ENCODE measurements around the gene ZHX3.
A peak's percentile ranks its signal among the peaks of the same experiment; 100 is the strongest.

The ZHX3 gene

DNA sequence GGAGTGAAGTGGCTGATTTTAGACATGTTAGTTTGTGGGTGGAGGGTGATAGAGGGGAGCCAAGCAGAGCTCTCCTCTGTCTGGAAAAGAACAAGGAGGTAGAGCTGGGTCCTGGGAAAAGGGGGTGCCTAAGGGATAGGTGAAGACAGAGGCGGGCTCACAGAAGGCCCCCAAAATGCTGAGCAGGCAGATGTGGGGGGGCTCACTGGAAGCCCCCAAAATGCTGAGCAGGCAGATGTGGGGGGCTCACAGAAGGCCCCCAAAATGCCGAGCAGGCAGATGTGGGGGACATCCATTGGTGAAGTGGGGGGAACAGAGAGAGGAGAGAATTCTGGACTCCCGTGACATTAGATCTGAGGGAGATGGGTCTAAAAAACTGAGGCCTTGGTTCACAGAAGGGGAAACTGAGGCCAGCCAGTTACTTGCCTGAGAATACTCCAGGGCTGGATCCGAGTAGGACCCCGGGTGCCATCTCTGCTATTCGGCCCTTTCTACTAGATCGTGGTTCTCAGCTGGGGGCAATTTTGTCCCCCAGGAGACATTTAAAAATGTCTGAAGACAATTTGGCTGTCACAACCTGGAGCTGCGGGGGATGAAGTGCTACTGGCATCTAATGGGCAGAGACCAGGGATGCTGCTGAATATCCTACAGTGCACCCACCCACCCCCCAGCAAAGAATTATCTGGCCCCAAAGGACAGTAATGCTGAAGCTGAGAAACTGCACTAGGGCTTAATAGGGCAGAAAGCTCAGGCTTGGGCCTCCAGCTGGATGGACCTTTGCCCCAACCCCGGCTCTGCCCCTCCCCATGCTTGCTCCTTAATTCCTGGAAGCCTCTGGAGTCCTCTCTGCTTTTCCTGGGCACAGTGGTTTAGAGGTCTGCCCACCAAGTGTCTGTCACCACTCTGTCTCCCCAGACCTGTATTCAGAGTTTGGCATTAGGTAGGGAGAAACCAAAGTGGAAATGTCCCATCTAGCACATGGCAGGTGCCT is 25.2 kb upstream of the ZHX3 start:
- Histone ChIP-seq H3K27ac (ENCODE audit: low read depth, low read length, severe bottlenecking) (no peak overlapping the region), H3K4me3 (ENCODE audit: extremely low read depth, insufficient read depth, low read length, poor library complexity, severe bottlenecking) (no peak overlapping the region), H3K36me3 (ENCODE audit: control insufficient read depth, insufficient read depth, low read length) (no peaks in the 10 kb centered on the region), H3K4me1 (ENCODE audit: control insufficient read depth, insufficient read depth, low read length, poor library complexity, severe bottlenecking) (peaks cover 11% of the 10 kb centered on the region), H3K9me3 (ENCODE audit: control insufficient read depth, low read length) (no peaks in the 10 kb centered on the region)
- 91 to 96% methylated on average over 8 to 9 of the region's 9 CpGs for WGBS, 2 experiments (ENCODE audit: insufficient coverage in 2 of 2)

GRCh38 chr20:41340327-41341055 is 23.0 kb upstream of the ZHX3 start, which contains the start of gene LPIN3:
TSS of gene LPIN3 (plus strand) at chr20:41340821. CDS start at chr20:41345804, 4,983 bp downstream.
- Histone ChIP-seq H3K36me3 (ENCODE audit: control insufficient read depth, insufficient read depth, low read length) (no peaks in the 10 kb centered on the region), H3K4me1 (ENCODE audit: control insufficient read depth, insufficient read depth, low read length, poor library complexity, severe bottlenecking) (peaks cover 11% of the 10 kb centered on the region), H3K4me3 (ENCODE audit: extremely low read depth, insufficient read depth, low read length, poor library complexity, severe bottlenecking) (peak within 1 kb of the TSS; percentile 47), H3K27ac (ENCODE audit: low read depth, low read length, severe bottlenecking) (peak within 1 kb of the TSS; percentile 72), H3K9me3 (ENCODE audit: control insufficient read depth, low read length) (no peaks in the 10 kb centered on the region)
- WGBS, 2 experiments (ENCODE audit: insufficient coverage in 2 of 2): 4 to 6% methylated on average over 23 to 25 of the region's 33 CpGs

DNA sequence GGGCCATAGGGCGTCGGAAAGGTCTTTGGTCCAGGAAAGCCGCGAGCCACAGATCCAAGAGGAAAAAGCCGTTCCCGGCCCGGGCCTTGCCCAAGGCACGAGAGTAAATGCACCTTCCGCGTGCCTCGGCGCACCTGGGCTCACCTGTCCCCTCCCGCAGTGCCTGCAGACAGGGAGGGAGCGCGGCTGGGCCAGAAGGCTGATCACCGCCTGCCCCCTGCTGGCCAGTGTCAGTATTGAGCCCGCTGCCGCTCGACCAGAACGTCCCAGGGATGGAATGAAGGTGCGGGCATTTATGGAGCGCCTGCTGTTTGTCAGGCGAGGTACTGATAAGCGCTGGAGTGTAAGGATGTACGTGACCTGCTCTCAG is 22.4 kb upstream of the ZHX3 start:
- Histone ChIP-seq H3K9me3 (ENCODE audit: control insufficient read depth, low read length) (no peaks in the 10 kb centered on the region), H3K4me3 (ENCODE audit: extremely low read depth, insufficient read depth, low read length, poor library complexity, severe bottlenecking) (peak overlapping the region; percentile 47), H3K27ac (ENCODE audit: low read depth, low read length, severe bottlenecking) (peak overlapping the region; percentile 72), H3K4me1 (ENCODE audit: control insufficient read depth, insufficient read depth, low read length, poor library complexity, severe bottlenecking) (peaks cover 11% of the 10 kb centered on the region), H3K36me3 (ENCODE audit: control insufficient read depth, insufficient read depth, low read length) (no peaks in the 10 kb centered on the region)
- WGBS, 2 experiments (ENCODE audit: insufficient coverage in 2 of 2): 4 to 5% methylated on average over 19 to 22 of the region's 25 CpGs

GRCh38 chr20:41336711-41337492 is 19.4 kb upstream of the ZHX3 start:
- WGBS, 2 experiments (ENCODE audit: insufficient coverage in 2 of 2): 83 to 90% methylated on average over 4 of the region's 4 CpGs

DNA sequence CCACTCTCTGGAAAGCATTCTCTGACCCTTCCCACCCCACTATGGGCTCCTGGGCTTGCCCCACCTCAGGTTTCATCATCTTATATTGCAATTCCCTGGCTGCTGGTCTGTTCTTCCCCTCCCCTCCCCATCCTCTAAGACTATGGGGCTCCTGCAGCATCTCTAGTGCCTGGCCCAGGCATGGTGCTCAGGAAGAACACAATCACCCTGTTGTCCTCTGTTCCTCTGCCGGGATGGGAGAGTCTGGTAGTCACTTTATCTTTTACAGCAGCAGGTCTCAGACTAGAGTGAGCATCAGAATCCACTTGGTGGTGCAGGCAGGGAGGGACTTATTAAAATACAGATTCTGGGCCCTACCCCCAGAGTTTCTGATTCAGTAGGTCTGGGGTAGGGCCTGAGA is 18.1 kb upstream of the ZHX3 start:
- Histone ChIP-seq H3K36me3 (ENCODE audit: control insufficient read depth, insufficient read depth, low read length) (no peaks in the 10 kb centered on the region), H3K4me1 (ENCODE audit: control insufficient read depth, insufficient read depth, low read length, poor library complexity, severe bottlenecking) (peaks cover 9% of the 10 kb centered on the region), H3K27ac (ENCODE audit: low read depth, low read length, severe bottlenecking) (no peak overlapping the region), H3K9me3 (ENCODE audit: control insufficient read depth, low read length) (no peaks in the 10 kb centered on the region), H3K4me3 (ENCODE audit: extremely low read depth, insufficient read depth, low read length, poor library complexity, severe bottlenecking) (no peak overlapping the region)
- 80% methylated on average over 1 of the region's 1 CpG; no CpG with 5 or more reads in 1 of the 2 experiments for WGBS, 2 experiments (ENCODE audit: insufficient coverage in 2 of 2)

More at GRCh38 chr20:41336711-41337492, 19.4 kb upstream of the ZHX3 start:
- Histone ChIP-seq H3K4me1 (ENCODE audit: control insufficient read depth, insufficient read depth, low read length, poor library complexity, severe bottlenecking) (peaks cover 14% of the 10 kb centered on the region), H3K4me3 (ENCODE audit: extremely low read depth, insufficient read depth, low read length, poor library complexity, severe bottlenecking) (no peak overlapping the region), H3K36me3 (ENCODE audit: control insufficient read depth, insufficient read depth, low read length) (no peaks in the 10 kb centered on the region), H3K9me3 (ENCODE audit: control insufficient read depth, low read length) (no peaks in the 10 kb centered on the region), H3K27ac (ENCODE audit: low read depth, low read length, severe bottlenecking) (no peak overlapping the region)

- 94 to 95% methylated on average over 8 to 10 of the region's 15 CpGs for WGBS, 2 experiments (ENCODE audit: insufficient coverage in 2 of 2)
- H3K4me1 ChIP-seq (ENCODE audit: control insufficient read depth, insufficient read depth, low read length, poor library complexity, severe bottlenecking): peaks cover 8% of the 10 kb centered on the region
Observed at GRCh38 chr20:41334443-41335421, 17.2 kb upstream of the ZHX3 start.

DNA sequence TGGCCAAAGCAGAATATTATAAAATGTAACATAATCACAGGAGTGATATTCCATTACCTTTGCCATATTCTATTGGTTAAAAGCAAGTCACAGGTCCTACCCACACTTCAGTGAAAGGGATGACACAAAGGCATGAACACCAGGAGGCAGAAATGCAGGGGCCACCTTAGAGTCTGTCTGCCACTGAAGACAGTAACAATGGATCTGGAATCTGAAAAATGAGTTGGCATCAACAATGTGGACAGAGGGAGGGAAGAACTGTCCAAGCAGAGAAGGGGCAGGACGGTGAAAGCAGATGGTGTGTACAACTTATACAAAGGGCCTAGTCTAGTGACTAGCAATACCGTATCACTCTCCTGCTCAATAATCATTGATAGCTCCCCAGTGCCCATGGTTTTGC is 16.5 kb upstream of the ZHX3 start:
- H3K4me1 ChIP-seq (ENCODE audit: control insufficient read depth, insufficient read depth, low read length, poor library complexity, severe bottlenecking): peaks cover 9% of the 10 kb centered on the region
- no peak overlapping the region for H3K4me3 ChIP-seq (ENCODE audit: extremely low read depth, insufficient read depth, low read length, poor library complexity, severe bottlenecking)
- no peak overlapping the region for H3K27ac ChIP-seq (ENCODE audit: low read depth, low read length, severe bottlenecking)
- no peaks in the 10 kb centered on the region for H3K36me3 ChIP-seq (ENCODE audit: control insufficient read depth, insufficient read depth, low read length)
- H3K9me3 ChIP-seq (ENCODE audit: control insufficient read depth, low read length): no peaks in the 10 kb centered on the region
- 100% methylated on average over 2 of the region's 2 CpGs for WGBS, 2 experiments (ENCODE audit: insufficient coverage in 2 of 2)

More at GRCh38 chr20:41334443-41335421, 17.2 kb upstream of the ZHX3 start:
- H3K27ac ChIP-seq (ENCODE audit: low read depth, low read length, severe bottlenecking): no peak overlapping the region
- no peak overlapping the region for H3K4me3 ChIP-seq (ENCODE audit: extremely low read depth, insufficient read depth, low read length, poor library complexity, severe bottlenecking)
- H3K9me3 ChIP-seq (ENCODE audit: control insufficient read depth, low read length): no peaks in the 10 kb centered on the region
- no peaks in the 10 kb centered on the region for H3K36me3 ChIP-seq (ENCODE audit: control insufficient read depth, insufficient read depth, low read length)

GRCh38 chr20:41331731-41332130 is 14.2 kb upstream of the ZHX3 start:
- H3K4me1 ChIP-seq (ENCODE audit: control insufficient read depth, insufficient read depth, low read length, poor library complexity, severe bottlenecking): peaks cover 14% of the 10 kb centered on the region
- H3K4me3 ChIP-seq (ENCODE audit: extremely low read depth, insufficient read depth, low read length, poor library complexity, severe bottlenecking): no peak overlapping the region
- WGBS, 2 experiments (ENCODE audit: insufficient coverage in 2 of 2): 89 to 90% methylated on average over 3 of the region's 4 CpGs
- no peaks in the 10 kb centered on the region for H3K9me3 ChIP-seq (ENCODE audit: control insufficient read depth, low read length)
- H3K27ac ChIP-seq (ENCODE audit: low read depth, low read length, severe bottlenecking): no peak overlapping the region
- H3K36me3 ChIP-seq (ENCODE audit: control insufficient read depth, insufficient read depth, low read length): no peaks in the 10 kb centered on the region

GRCh38 chr20:41330941-41331340 is 13.4 kb upstream of the ZHX3 start:
- no peaks in the 10 kb centered on the region for H3K9me3 ChIP-seq (ENCODE audit: control insufficient read depth, low read length)
- peaks cover 14% of the 10 kb centered on the region for H3K4me1 ChIP-seq (ENCODE audit: control insufficient read depth, insufficient read depth, low read length, poor library complexity, severe bottlenecking)
- H3K4me3 ChIP-seq (ENCODE audit: extremely low read depth, insufficient read depth, low read length, poor library complexity, severe bottlenecking): no peak overlapping the region
- 100% methylated on average over 1 of the region's 1 CpG for WGBS, 2 experiments (ENCODE audit: insufficient coverage in 2 of 2)
- H3K27ac ChIP-seq (ENCODE audit: low read depth, low read length, severe bottlenecking): no peak overlapping the region
- no peaks in the 10 kb centered on the region for H3K36me3 ChIP-seq (ENCODE audit: control insufficient read depth, insufficient read depth, low read length)

All from mesodermal cell (in vitro differentiated cells).